Upper lobe of right lung (tissue), 1 donor: Measurements from ENCODE around the gene CASK. TPM values are rescaled to one million over a fixed set of nuclear protein-coding genes. Genes with fewer than 3 reads are reported as not detected.

ENCODE experiments used
- ATAC-seq: fragments of 200-7000 bp; cut with Tn5 transposase; one replicate; pipeline ENCODE4 v1.9.1; 2020; ENCODE audit warnings: mild to moderate bottlenecking, moderate library complexity
- DNase-seq: peaks from one replicate; pipeline ENCODE4 v3.0.0-alpha.2; 2020
- H3K27ac ChIP-seq: fragments of 200-600 bp; one replicate; pipeline ENCODE4 v1.8.0; 2022
- H3K27me3 ChIP-seq: fragments of 200-600 bp; one replicate; pipeline ENCODE4 v1.8.0; 2022; ENCODE audit warnings: mild to moderate bottlenecking
- H3K36me3 ChIP-seq: fragments of 200-600 bp; one replicate; pipeline ENCODE4 v1.8.0; 2022
- H3K4me1 ChIP-seq: fragments of 200-600 bp; one replicate; pipeline ENCODE4 v1.8.0; 2022
- H3K4me3 ChIP-seq: fragments of 200-600 bp; one replicate; pipeline ENCODE4 v1.8.0; 2022; ENCODE audit warnings: mild to moderate bottlenecking
- H3K9me3 ChIP-seq: fragments of 200-600 bp; one replicate; pipeline ENCODE4 v1.8.0; 2022
- intact Hi-C: fragments of 100-400 bp; cut with DNase I; formaldehyde crosslinking; loops from one replicate; pipeline ENCODE4 v1.11.0; 2022
- total RNA-seq: library from RNA; stranded (reverse); fragmentation: NEBNext Ultra II Directional; extraction: Animal tissue kit (Norgen Biotek cat#: 25700); gene quantifications from one replicate; pipeline ENCODE4 v1.2.1, GENCODE V29; 2021
- TF ChIP-seq, protein P1 (sequence below): fragments of 200-600 bp; IDR thresholded peaks from one replicate; pipeline ENCODE4 v1.8.0; 2022; ENCODE audit warnings: antibody characterized with exemption
- donor health status: DM: no; HTN: yes; CAD: no; lungs with severe emphysema.

The CASK gene
- total RNA-seq, 1 donor from 2014 or later = 60.4 TPM

DNA sequence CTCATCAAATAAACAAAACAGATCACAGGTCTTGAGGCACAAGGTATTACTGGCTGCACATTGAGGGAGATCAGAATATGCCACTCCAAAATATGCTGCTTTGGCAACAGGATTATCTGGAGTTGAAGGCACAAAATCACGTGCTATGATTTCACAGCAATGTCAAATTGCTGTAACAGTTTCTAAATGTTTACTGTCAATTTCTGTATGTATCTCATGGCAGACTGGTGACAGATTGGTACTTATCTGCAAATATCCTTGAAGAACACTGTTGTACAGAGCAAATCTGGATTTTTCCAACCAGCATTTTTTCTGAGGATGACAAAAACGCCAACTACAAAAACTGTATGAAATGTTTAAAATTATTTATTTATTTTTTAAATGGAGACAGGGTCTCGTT lies 172.6 kb downstream of the CASK start:
- no peak for ATAC-seq
- DNase-seq = no peak
- intact Hi-C loops = no loop called here
- Histone ChIP-seq H3K4me3 (no peak overlapping the region), H3K36me3 (no peaks in the 10 kb centered on the region), H3K27me3 (no peaks in the 10 kb centered on the region), H3K9me3 (no peaks in the 10 kb centered on the region), H3K4me1 (no peaks in the 10 kb centered on the region), H3K27ac (no peak overlapping the region)
- TF ChIP-seq, protein P1, sequence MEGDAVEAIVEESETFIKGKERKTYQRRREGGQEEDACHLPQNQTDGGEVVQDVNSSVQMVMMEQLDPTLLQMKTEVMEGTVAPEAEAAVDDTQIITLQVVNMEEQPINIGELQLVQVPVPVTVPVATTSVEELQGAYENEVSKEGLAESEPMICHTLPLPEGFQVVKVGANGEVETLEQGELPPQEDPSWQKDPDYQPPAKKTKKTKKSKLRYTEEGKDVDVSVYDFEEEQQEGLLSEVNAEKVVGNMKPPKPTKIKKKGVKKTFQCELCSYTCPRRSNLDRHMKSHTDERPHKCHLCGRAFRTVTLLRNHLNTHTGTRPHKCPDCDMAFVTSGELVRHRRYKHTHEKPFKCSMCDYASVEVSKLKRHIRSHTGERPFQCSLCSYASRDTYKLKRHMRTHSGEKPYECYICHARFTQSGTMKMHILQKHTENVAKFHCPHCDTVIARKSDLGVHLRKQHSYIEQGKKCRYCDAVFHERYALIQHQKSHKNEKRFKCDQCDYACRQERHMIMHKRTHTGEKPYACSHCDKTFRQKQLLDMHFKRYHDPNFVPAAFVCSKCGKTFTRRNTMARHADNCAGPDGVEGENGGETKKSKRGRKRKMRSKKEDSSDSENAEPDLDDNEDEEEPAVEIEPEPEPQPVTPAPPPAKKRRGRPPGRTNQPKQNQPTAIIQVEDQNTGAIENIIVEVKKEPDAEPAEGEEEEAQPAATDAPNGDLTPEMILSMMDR = no peak

DNA sequence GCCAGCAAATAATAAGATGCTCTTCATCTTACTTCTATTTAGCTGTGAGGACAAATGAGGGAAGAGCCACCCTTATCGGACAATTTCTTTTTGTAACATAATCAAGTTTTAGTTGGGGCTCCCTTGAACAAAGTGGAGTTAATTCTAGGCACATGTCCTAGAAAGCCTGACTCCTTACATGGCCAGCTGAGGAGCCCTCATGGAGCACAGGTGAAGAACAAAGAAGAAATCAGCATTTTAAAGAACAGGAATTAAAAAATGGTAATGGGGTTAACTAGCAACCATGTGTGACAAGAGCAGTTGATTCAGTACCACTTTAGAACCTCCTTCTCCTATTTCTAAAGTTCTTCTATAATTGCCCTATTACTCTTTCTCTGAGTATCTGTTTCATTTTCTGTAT lies 183.5 kb downstream of the CASK start:
- TF ChIP-seq, protein P1 = no peak
- Histone ChIP-seq H3K4me3 (no peak overlapping the region), H3K9me3 (no peaks in the 10 kb centered on the region), H3K36me3 (no peaks in the 10 kb centered on the region), H3K27ac (no peak overlapping the region), H3K27me3 (no peaks in the 10 kb centered on the region), H3K4me1 (no peaks in the 10 kb centered on the region)
- DNase-seq (no peak), ATAC-seq (no peak)
- intact Hi-C loops = no loop called here

DNA sequence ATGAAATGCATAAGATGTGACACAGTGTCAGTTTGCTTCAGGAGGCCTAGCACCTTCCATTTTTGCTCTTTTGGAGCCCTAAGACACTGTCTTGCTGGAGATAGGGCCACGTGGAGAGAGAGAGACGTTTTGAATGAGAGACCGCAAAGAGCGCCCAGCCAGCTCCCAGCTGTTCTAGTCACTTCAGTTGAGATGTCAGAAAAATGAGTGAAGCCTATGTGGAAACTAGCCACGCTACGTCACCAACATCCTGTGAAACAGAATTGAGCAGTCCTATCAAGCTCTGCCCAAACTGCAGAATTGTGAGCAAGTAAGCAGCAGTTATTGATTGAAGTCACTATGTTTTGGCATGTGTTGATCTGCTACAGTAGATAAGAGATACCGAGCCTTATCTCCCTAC lies 186.3 kb downstream of the CASK start:
- TF ChIP-seq, protein P1 = no peak
- DNase-seq = no peak
- no peaks in the 10 kb centered on the region for H3K9me3 ChIP-seq
- no peaks in the 10 kb centered on the region for H3K4me1 ChIP-seq
- no peaks in the 10 kb centered on the region for H3K36me3 ChIP-seq
- H3K27ac ChIP-seq = no peak overlapping the region
- no peak for ATAC-seq
- H3K4me3 ChIP-seq = no peak overlapping the region
- H3K27me3 ChIP-seq = no peaks in the 10 kb centered on the region
- intact Hi-C loops = no loop called here

DNA sequence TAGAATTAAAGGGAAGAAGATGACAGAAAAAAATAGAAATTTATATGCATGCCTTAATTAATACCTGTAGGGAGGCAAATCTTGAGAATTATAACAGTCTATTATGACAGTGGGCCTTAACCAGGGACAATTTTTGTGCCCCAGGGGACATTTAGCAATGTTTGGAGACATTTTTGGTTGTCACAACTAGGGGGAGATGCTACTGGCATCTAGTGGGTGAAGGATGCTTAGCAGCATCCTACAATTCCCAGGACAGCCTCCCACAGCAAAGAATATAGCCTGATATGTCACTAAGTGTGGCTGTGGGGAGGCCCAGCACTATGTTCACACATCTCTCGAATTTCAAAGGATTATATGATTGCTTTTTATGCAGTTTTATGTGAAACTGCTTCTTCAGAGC lies 188.8 kb downstream of the CASK start:
- intact Hi-C loops = no loop called here
- H3K4me1 ChIP-seq = no peaks in the 10 kb centered on the region
- DNase-seq (no peak), ATAC-seq (peak; percentile 40)
- H3K9me3 ChIP-seq = no peaks in the 10 kb centered on the region
- TF ChIP-seq, protein P1 = peak; percentile 39
- H3K27me3 ChIP-seq = no peaks in the 10 kb centered on the region
- no peak overlapping the region for H3K4me3 ChIP-seq
- no peaks in the 10 kb centered on the region for H3K36me3 ChIP-seq
- H3K27ac ChIP-seq = no peak overlapping the region

DNA sequence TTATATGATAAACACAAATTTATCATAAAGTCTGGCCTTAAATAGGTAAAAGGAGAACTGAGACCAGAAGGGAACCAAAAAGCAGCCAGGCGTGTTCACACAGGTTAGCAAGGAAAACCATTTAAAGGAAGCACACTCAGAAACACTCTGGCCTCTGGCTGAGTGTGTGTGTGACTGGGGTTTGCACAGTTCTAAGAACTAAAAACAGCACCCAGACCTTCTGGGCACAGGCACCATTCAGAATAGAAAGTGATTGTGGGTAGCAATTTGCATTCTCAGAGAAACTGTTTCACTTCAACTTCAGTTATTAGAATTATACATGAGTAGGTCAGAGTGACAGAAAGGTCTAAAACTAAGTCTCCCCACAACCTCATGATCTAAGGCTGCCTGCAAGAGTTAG lies 189.4 kb downstream of the CASK start:
- DNase-seq (no peak), ATAC-seq (no peak)
- intact Hi-C loops = no loop called here
- no peak overlapping the region for H3K4me3 ChIP-seq
- TF ChIP-seq, protein P1 = no peak
- no peaks in the 10 kb centered on the region for H3K27me3 ChIP-seq
- no peaks in the 10 kb centered on the region for H3K36me3 ChIP-seq
- H3K9me3 ChIP-seq = no peaks in the 10 kb centered on the region
- H3K4me1 ChIP-seq = no peaks in the 10 kb centered on the region
- H3K27ac ChIP-seq = no peak overlapping the region

DNA sequence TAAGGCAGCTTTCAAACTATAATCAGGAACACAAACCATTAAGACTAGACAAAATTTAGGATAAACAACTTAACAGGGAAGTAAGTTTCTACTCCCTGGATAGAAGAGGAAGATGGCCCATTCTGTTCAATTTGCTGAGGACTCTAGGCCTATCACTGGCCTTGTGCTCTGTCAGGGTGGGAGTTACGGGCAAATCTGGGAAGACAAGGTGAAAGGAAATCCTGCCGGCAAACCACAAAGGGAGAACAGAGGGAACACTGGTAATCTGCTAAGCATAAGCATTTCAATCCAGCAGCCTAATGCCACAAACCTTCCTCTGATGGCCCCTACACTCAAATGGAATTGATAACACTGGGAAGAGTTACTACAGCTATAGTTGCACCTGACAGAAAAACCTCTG lies 191.1 kb downstream of the CASK start:
- DNase-seq (no peak), ATAC-seq (no peak)
- Histone ChIP-seq H3K27me3 (no peaks in the 10 kb centered on the region), H3K4me1 (no peaks in the 10 kb centered on the region), H3K4me3 (no peak overlapping the region), H3K27ac (no peak overlapping the region), H3K9me3 (no peaks in the 10 kb centered on the region), H3K36me3 (no peaks in the 10 kb centered on the region)
- TF ChIP-seq, protein P1 = no peak
- intact Hi-C loops = no loop called here
